Measurements from ENCODE around the gene ANGPTL2. TPM values are rescaled to one million over a fixed set of nuclear protein-coding genes. Genes with fewer than 3 reads are reported as not detected.

Gene ANGPTL2
- total and polyA plus RNA-seq, 2 of the 4 experiments (the other 2 are of a cell fraction) = 9.5 to 25.1 TPM

DNA sequence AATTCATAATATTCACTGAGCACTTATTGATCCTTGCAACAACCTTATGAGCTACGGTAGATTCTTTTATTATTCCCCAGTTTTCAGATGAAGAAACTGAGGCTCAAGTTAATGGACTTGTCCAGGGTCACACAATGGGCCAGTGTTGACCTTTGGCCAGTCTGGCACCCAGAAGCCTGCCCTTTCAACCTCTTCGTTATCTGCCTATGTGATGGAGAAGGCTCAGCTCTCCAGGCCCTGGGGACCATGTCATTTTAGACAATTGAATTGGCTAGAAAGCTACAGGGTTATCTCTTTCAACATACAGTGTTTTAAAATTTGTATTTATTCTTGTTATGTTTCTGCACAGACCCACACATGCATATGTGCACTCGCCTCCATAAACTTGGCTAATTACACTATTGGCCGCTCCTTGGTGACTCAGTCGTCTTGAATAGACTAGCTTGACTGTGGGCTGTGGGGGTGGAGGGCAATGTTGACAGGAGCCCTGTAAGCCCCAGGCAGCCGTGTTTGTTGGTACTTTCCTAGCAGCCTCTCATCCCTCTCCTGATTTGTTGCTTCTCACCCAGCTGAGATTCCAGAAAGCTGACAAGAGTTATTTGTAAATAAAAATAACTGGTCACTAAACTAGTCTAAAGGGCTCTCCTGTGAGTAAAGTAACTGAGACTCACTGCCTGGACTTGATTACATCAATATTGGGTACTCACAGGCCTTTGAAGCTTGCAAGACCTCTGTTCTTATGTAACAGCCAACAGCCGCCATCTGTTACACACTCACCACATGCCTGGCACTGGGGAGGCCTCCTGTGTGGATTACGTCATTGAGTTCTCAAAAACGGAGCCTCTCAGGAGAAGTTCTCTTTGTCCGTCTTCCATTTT lies 8.5 kb upstream of the ANGPTL2 start (continued):
- TF ChIP-seq RCOR1 (IDR thresholded peaks at IDR 0.05; ENCODE audit: insufficient replicate concordance, low read length) = no peak
- TF ChIP-seq RAD21 (IDR thresholded peaks at IDR 0.05; ENCODE audit: low read length) = no peak

DNA sequence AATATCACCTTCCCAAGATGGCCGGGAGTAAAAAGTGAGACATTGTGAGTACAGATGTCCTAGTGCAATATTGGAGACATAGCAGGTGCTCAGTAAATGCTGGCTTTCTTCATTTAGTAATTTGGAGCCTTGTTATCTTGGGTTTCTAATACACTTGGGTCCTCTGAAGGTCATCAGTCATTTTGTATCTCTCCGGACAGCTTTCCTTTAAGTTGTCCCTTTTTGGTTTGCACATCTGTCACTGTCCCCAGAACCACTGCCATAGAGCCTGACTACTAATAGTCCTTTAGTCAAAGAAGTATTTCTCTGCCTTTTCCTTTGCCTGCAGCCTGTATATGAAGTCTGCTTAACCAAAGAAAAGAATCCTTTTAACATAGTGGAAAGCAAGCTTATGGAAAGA lies 7.8 kb upstream of the ANGPTL2 start:
- H3K27me3 ChIP-seq (ENCODE audit: control insufficient read depth, insufficient read depth, low read length) = no peaks in the 10 kb centered on the region
- 0 out of 2 replicates have a peak overlapping the region, but pooled peaks have one; percentile 1 for H2BK120ac ChIP-seq (ENCODE audit: low read depth, low read length)
- DNase-seq (no peak), ATAC-seq (ENCODE audit: low read depth) (no peak)
- H3K9me3 ChIP-seq (ENCODE audit: control insufficient read depth, insufficient read depth, low read length) = no peaks in the 10 kb centered on the region
- WGBS, 2 experiments (ENCODE audit: extremely low coverage in 2 of 2, insufficient read length in 1 of 2) = no CpG with 5 or more reads among the region's 2 CpGs
- H3K56ac ChIP-seq (ENCODE audit: extremely low read depth, insufficient read depth, low read length) = no peak overlapping the region
- no peak overlapping the region for H3K9ac ChIP-seq (ENCODE audit: low read depth, low read length)
- in situ Hi-C loops (cut with MboI; ENCODE audit: low sequenced_read_pairs) = no loop called here
- peaks cover 48% of the 10 kb centered on the region for H3K4me1 ChIP-seq (ENCODE audit: control insufficient read depth, insufficient read depth, low read length)
- no peak overlapping the region for H3K23ac ChIP-seq (ENCODE audit: low read depth, low read length)
- peaks cover 34% of the 10 kb centered on the region for H3K9me1 ChIP-seq (ENCODE audit: insufficient read depth, low read length)
- no peak overlapping the region for H3K27ac ChIP-seq (ENCODE audit: insufficient read depth, low read length)
- H4K8ac ChIP-seq (ENCODE audit: low read depth in 2 of 2, low read length in 2 of 2) = no peak overlapping the region
- H4K91ac ChIP-seq (ENCODE audit: insufficient read depth, low read depth, low read length) = no peak overlapping the region; the same call in 1 of the 2 replicates
- no peak overlapping the region for H3K4me3 ChIP-seq (ENCODE audit: insufficient read depth, low read depth, low read length)
- peaks cover 0 to 11% of the 10 kb centered on the region in 2 experiments; a peak in 2 of 4 replicates for H3K79me1 ChIP-seq (ENCODE audit: low read depth in 1 of 2, low read length in 2 of 2)
- H3K18ac ChIP-seq (ENCODE audit: low read depth, low read length) = no peak overlapping the region
- H3K4me2 ChIP-seq (ENCODE audit: low read depth, low read length) = no peak overlapping the region
- TF ChIP-seq NFE2L2 (IDR thresholded peaks at IDR 0.05; ENCODE audit: low read depth, low read length) = no peak
- no peak for TF ChIP-seq BHLHE40 (IDR thresholded peaks at IDR 0.05; ENCODE audit: low read depth, low read length)
- TF ChIP-seq SMC3 (IDR thresholded peaks at IDR 0.05; ENCODE audit: low read depth, low read length) = no peak
- no peak for TF ChIP-seq POLR2A (IDR thresholded peaks at IDR 0.05; ENCODE audit: low read depth, low read length)
- no peak for TF ChIP-seq FOS (IDR thresholded peaks at IDR 0.05; ENCODE audit: low read depth, low read length)
- H4K20me1 ChIP-seq (ENCODE audit: insufficient read depth, low read length) = peaks cover 3% of the 10 kb centered on the region; the same call in 1 of the 2 replicates
- H2AFZ ChIP-seq (replicated peaks; ENCODE audit: low read length, poor library complexity) = no peak overlapping the region
- ChIA-PET CTCF (interaction anchor here (1.4 kb wide), 1 partner anchor 7 kb away, joined by 5 read pairs; the partner anchor contains the start of gene ANGPTL2), POLR2A (ENCODE audit: unreplicated experiment) (interaction anchor here (1.5 kb wide), 1 partner anchor 9 kb away, joined by 4 read pairs; no protein-coding TSS in a partner anchor)
- H3K4ac ChIP-seq (ENCODE audit: low read depth, low read length) = no peak overlapping the region
- BruUV-seq (replicated peaks) = no TSS peak
- dilution Hi-C loops (cut with HindIII; ENCODE audit: low sequenced_read_pairs, unreplicated experiment) = no loop called here
- 0 out of 2 replicates have a peak overlapping the region, but pooled peaks have one; percentile 5 for H2BK20ac ChIP-seq (ENCODE audit: low read depth, low read length)
- no peak overlapping the region for H3K14ac ChIP-seq (replicated peaks; ENCODE audit: low read depth, low read length)
- peak overlapping the region; percentile 4 for H2BK5ac ChIP-seq (ENCODE audit: low read depth, low read length, poor library complexity, severe bottlenecking)
- no peak overlapping the region for H2BK15ac ChIP-seq (ENCODE audit: low read depth, low read length)
- no peak overlapping the region for H2AK9ac ChIP-seq (replicated peaks; ENCODE audit: low read depth, low read length, poor library complexity)
- H2AK5ac ChIP-seq (ENCODE audit: low read depth, low read length) = no peak overlapping the region
- intact Hi-C loops (cut with micrococcal nuclease) = no loop called here
- no peaks in the 10 kb centered on the region for H3K36me3 ChIP-seq (ENCODE audit: control insufficient read depth, insufficient read depth, low read length)
- no peak overlapping the region for H4K5ac ChIP-seq (ENCODE audit: low read depth, low read length)
